Left kidney (tissue), 2 donors: Measurements from ENCODE around the gene BSG. TPM values are rescaled to one million over a fixed set of nuclear protein-coding genes. Genes with fewer than 3 reads are reported as not detected.
"Not testable (repeated sequence)": the region's sequence is repeated elsewhere in the genome, so short reads cannot be mapped to it uniquely, and the experiment has no call there.

Experiments used
- DNase-seq: peaks from one replicate; pipeline ENCODE4 v3.0.0-alpha.2; 2013
- polyA plus RNA-seq: library from polyadenylated mRNA; unstranded; fragments of 120-200 nt; gene quantifications from one replicate; pipeline ENCODE4 v1.2.1, GENCODE V29; 2013; ENCODE audit not compliant: insufficient read length

Gene BSG
- polyA plus RNA-seq, 1 donor, result 366 TPM

DNA sequence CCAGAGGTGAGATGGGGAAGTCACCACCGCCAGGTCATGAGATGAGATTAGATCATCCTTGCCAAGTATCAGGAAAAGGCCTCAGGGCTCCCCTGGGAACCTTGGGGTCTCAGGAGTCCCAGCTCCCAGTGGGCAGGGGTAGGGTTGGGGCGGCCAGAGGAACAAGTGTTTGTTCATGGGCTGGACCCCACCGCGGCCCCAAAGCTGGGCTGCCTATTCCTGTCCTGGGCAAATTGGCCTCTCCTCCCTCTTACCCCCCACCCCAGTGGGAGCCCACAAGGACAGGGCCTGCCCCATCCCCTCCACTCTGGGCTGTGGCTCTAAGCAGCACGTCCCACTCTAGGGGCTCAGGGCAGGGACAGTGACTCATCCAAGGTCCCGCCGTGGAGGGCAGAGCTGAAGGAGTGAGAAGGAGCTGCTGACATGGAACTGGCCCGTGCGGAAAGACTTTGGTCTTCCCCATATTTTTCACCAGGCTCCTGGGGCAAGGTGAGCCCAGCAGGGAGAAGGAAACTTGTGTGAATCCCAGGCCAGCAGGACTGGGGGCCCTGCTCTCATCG is 13.2 kb downstream of the BSG start:
- DNase-seq, result no peak

DNA sequence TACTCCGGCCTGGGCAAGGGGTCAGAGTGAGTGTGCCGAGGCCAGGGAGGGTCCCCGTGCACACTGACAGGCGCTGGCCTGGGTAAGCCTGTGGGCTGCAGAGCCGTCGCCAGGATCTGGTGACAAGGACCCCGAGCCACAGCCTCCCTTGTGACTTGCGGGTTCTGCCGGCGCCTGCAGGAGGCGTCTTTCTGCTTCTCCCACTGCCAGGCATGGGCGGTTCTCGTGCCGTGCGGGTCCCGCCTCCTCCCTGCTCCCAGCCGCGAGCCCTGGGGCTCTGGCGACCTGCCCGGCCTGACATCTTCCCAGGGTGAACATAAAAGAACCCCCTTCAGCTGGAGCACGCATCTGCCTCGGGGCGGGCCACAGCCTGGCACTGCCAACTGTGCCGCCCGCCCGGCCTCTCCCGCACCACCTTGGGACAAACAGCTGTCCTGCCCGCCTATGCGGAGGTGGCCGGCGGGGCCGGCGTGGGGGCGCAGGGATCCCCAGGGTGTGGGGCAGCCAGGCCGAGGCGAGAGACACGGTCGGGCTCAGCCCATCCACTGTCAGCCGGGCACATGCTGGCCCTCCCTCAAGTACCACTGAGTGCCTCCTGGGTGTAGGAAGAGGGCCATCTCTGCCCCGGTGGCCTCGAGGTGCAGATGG is 15.8 kb downstream of the BSG start:
- no peak for DNase-seq

- DNase-seq, result no peak
Measured at GRCh38 chr19:588741-589692, 16.6 kb downstream of the BSG start.

- no peak for DNase-seq
Measured at GRCh38 chr19:589693-590395, 17.4 kb downstream of the BSG start, which contains the start of gene HCN2. Gene HCN2, plus strand, starts transcription at chr19:589881. Its CDS starts 65 bp downstream, at chr19:589946.

- DNase-seq, result no peak
Measured at GRCh38 chr19:590396-590745, 18.0 kb downstream of the BSG start.

DNA sequence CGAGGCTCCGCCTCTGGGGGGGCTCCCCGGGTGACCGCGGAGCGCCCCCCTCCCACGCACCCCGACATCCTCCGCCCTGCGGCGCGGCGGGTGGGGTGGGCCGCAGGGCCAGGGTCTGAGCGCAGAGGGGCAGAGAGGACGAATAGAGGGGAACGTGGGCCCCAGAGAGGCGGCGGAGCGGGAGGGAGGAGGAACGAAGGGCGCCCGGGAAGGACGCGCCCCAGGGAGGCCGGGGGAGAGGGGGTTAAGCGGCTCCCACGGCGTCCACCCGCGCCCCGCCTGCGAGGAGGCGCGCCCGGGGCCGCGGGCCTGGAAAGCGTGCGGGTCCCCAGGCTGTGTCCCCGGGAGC is 18.3 kb downstream of the BSG start:
- no peak for DNase-seq

DNA sequence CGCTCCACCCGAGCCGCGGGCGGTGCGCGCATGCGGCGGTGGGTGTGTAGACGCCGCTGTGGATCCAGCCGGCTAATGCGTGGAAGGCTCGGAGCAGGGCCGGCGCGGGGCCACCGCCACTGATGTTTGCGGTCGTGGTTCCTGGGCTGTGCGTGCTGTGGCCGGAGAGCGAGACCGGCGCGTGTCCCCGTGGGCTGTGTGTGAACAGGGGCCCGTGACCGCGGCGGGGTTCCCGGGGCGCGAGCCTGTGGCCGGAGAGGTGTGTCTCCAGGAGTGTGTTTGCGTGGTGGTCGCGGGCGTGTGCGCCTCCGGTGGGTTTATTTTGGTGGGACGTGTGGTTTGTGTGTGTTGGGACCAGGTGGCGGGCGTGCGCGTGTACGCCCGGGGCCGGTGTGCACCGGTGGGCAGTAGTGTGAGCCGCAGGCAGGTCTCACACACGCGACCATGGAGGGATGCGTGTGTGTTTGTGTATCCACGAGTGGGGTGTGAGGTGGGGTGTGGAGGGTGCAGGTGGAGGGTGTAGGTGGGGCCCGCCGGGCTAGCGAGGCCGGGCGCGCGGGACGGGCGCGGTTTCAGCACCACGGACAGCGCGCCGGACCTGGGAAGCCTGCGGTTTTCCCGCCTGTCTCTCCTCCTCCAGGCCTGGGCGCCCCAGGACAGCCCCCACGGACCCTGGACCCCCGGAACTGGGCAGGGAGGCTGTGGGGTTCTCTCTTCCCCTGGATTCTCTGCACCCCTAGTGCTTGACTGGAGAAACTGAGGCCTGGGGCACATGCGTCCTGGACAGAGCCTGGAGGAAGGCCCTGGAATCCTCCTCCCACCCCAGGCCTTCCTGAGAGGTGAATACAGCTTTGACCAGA is 18.9 kb downstream of the BSG start:
- DNase-seq, result no peak

DNA sequence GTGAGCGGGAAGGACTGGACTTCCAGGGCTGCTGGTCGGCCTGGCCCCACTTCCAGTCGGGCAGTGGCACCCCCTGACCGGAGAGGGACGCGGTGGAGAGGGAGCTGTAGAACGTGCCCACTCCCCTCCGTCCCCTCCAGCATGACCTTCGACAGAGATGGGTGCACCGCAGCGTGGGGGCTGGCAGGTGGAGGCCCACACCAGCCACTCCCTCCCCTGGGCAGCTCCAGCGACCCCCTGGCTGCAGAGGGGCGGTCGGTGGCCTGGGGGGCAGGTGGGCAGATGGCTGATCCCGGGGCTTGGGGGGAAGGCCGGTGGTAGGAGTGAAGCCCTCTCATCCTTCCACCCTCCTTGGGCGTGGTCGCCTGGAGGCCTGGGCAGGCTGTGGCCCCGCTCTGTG is 19.7 kb downstream of the BSG start:
- no peak for DNase-seq

- no peak for DNase-seq
Measured at GRCh38 chr19:593055-593454, 20.7 kb downstream of the BSG start.

GRCh38 chr19:593505-593904 is 21.1 kb downstream of the BSG start:
- no peak for DNase-seq

GRCh38 chr19:594265-594870 is 22.0 kb downstream of the BSG start:
- DNase-seq, result no peak

- no peak for DNase-seq
Measured at GRCh38 chr19:595326-596262, 23.2 kb downstream of the BSG start.

DNA sequence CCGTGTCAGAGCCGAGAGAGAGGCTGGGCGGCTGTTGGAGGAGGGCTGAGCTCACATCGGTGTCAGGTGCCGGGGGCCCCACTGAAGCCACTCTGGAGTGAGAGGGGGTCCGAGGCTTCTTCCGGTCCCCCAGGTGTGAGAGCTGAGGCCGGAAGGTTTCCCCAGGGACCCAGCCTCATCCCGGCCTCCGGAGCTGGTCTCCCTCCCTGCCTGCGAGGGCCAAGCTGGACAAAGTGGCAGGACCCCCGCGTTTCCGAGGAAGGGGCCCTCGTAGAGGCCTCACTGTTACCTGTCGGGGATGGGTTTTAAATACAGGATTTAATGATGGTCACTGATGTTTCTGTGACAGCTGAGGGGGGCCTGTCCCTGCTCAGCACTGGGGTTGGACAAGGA is 23.9 kb downstream of the BSG start:
- no peak for DNase-seq

GRCh38 chr19:597406-598315 is 25.3 kb downstream of the BSG start:
- DNase-seq, result no peak

- DNase-seq, result no peak
Measured at GRCh38 chr19:601310-601709, 28.9 kb downstream of the BSG start.

- DNase-seq, result no peak
Measured at GRCh38 chr19:601790-602189, 29.4 kb downstream of the BSG start.

GRCh38 chr19:602391-603301 is 30.2 kb downstream of the BSG start:
- DNase-seq, result no peak

- not testable (repeated sequence) for DNase-seq
Measured at GRCh38 chr19:603302-603639, 30.9 kb downstream of the BSG start.
